Uterus (tissue), 4 donors: ENCODE data around the gene ADD3. TPM values are rescaled to one million over a fixed set of nuclear protein-coding genes. Genes with fewer than 3 reads are reported as not detected.

Experiments
- DNase-seq, 2 donors: peaks; one replicate each; pipeline ENCODE4 v3.0.0-alpha.2; 2019 to 2020
- H3K27ac ChIP-seq, 2 donors: fragments of 200-600 bp; sonication (generic); 1 replicate in 1 of 2; 2 replicates in 1 of 2; pipeline ENCODE4 v1.5.1; 2016 to 2018
- H3K27me3 ChIP-seq, 2 donors: fragments of 200-600 bp; sonication (generic); one replicate each; pipeline ENCODE4 v1.5.1; 2018 to 2019; ENCODE audit warnings: control low read depth in 1 of 2
- H3K36me3 ChIP-seq, 2 donors: fragments of 200-600 bp; sonication (generic); one replicate each; pipeline ENCODE4 v1.5.1; 2019; ENCODE audit warnings: control low read depth in 1 of 2
- H3K4me1 ChIP-seq, 2 donors: fragments of 200-600 bp; sonication (generic); one replicate each; pipeline ENCODE4 v1.5.1; 2018 to 2019; ENCODE audit warnings: control low read depth in 1 of 2
- H3K4me3 ChIP-seq, 2 donors: fragments of 200-600 bp; sonication (generic); 1 replicate in 1 of 2; 2 replicates in 1 of 2; pipeline ENCODE4 v1.5.1; 2018 to 2019; ENCODE audit warnings: mild to moderate bottlenecking in 1 of 2
- H3K9me3 ChIP-seq, 2 donors: fragments of 200-600 bp; sonication (generic); one replicate each; pipeline ENCODE4 v1.5.1; 2019; ENCODE audit warnings: control low read depth in 1 of 2
- POLR2A ChIP-seq, 2 donors: fragments of 450-650 bp; IDR thresholded peaks; one replicate each; pipeline ENCODE4 v1.6.1; 2016; ENCODE audit warnings: antibody characterized with exemption in 2 of 2, mild to moderate bottlenecking in 1 of 2, moderate library complexity in 1 of 2
- intact Hi-C: fragments of 100-400 bp; cut with DNase I; formaldehyde crosslinking; loops from one replicate; pipeline ENCODE4 v1.15.1; 2023; ENCODE audit warnings: low total_unique reads
- total RNA-seq, 4 donors: library from RNA; depleted of rRNA in 3 of 4; stranded (reverse); fragments of >200 nt in 3 of 4; gene quantifications; one replicate each; pipeline versions ENCODE4 v1.1.0 to v1.2.4, GENCODE V29; 2014 to 2023
- TF ChIP-seq, protein P1 (sequence below), 4 experiments: fragments of 200-600 bp in 2 of 4; fragments of 450-650 bp in 2 of 4; sonication (generic) in 2 of 4; IDR thresholded peaks; one replicate each; pipeline ENCODE4 v1.5.1; 2016 to 2019; ENCODE audit warnings: antibody characterized with exemption in 4 of 4, mild to moderate bottlenecking in 2 of 4, moderate library complexity in 1 of 4
- donor health status: DM: yes; HTN: yes; CAD: no.

ADD3 gene
- total RNA-seq, 4 donors from 2014 or later = 55.0 to 935 (median 92.6) TPM

DNA sequence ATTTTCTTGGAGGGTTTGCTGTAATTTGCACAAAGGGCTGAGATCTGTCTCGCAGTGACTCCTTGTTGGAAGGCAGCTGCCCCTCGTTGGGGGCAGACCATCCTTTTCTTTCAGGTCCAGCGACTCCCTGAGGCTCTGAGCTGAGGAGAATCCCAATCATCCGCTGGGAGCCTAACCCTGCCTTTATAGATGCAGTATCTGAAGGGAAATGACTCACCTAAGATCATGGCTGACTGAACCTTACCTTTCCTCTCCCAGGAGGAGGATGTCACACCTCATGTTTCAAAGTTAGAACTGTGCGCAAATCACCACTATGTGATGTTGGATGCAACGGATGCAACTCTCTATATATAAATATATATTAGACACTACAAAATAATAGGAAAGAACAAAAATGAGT, 163.2 kb downstream of the ADD3 start:
- TF ChIP-seq, protein P1, sequence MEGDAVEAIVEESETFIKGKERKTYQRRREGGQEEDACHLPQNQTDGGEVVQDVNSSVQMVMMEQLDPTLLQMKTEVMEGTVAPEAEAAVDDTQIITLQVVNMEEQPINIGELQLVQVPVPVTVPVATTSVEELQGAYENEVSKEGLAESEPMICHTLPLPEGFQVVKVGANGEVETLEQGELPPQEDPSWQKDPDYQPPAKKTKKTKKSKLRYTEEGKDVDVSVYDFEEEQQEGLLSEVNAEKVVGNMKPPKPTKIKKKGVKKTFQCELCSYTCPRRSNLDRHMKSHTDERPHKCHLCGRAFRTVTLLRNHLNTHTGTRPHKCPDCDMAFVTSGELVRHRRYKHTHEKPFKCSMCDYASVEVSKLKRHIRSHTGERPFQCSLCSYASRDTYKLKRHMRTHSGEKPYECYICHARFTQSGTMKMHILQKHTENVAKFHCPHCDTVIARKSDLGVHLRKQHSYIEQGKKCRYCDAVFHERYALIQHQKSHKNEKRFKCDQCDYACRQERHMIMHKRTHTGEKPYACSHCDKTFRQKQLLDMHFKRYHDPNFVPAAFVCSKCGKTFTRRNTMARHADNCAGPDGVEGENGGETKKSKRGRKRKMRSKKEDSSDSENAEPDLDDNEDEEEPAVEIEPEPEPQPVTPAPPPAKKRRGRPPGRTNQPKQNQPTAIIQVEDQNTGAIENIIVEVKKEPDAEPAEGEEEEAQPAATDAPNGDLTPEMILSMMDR (IDR thresholded peaks at IDR 0.05) = no peak
- TF ChIP-seq POLR2A (IDR thresholded peaks at IDR 0.05) = no peak
- H3K27ac ChIP-seq = no peak overlapping the region
- no peaks in the 10 kb centered on the region for H3K36me3 ChIP-seq
- no peaks in the 10 kb centered on the region for H3K9me3 ChIP-seq
- intact Hi-C loops = no loop called here
- H3K27me3 ChIP-seq = peaks cover 0 to 11% of the 10 kb centered on the region in 2 donors
- no peaks in the 10 kb centered on the region for H3K4me1 ChIP-seq
- H3K4me3 ChIP-seq = no peak overlapping the region
- no peak for DNase-seq

GRCh38 chr10:110172155-110172554, 164.4 kb downstream of the ADD3 start:
- H3K4me1 ChIP-seq = no peaks in the 10 kb centered on the region
- intact Hi-C loops = no loop called here
- H3K27me3 ChIP-seq = peaks cover 0 to 7% of the 10 kb centered on the region in 2 donors
- no peak for DNase-seq
- no peak overlapping the region for H3K4me3 ChIP-seq
- no peaks in the 10 kb centered on the region for H3K9me3 ChIP-seq
- TF ChIP-seq, protein P1 (IDR thresholded peaks at IDR 0.05) = no peak
- TF ChIP-seq POLR2A (IDR thresholded peaks at IDR 0.05) = no peak
- no peak overlapping the region for H3K27ac ChIP-seq
- H3K36me3 ChIP-seq = no peaks in the 10 kb centered on the region

- no peak overlapping the region for H3K4me3 ChIP-seq
- H3K4me1 ChIP-seq = no peaks in the 10 kb centered on the region
- no peak overlapping the region for H3K27ac ChIP-seq
- no peaks in the 10 kb centered on the region for H3K36me3 ChIP-seq
- H3K27me3 ChIP-seq = peaks cover 0 to 7% of the 10 kb centered on the region in 2 donors
- H3K9me3 ChIP-seq = no peaks in the 10 kb centered on the region
- TF ChIP-seq, protein P1 (IDR thresholded peaks at IDR 0.05) = no peak
- TF ChIP-seq POLR2A (IDR thresholded peaks at IDR 0.05) = no peak
- DNase-seq = no peak
- intact Hi-C loops = no loop called here
These were observed 166.4 kb downstream of the ADD3 start for GRCh38 chr10:110174201-110174600.

GRCh38 chr10:110174816-110175215, 167.0 kb downstream of the ADD3 start:
- Histone ChIP-seq H3K36me3 (no peaks in the 10 kb centered on the region), H3K27me3 (peaks cover 0 to 7% of the 10 kb centered on the region in 2 donors), H3K4me3 (no peak overlapping the region), H3K27ac (no peak overlapping the region), H3K4me1 (no peaks in the 10 kb centered on the region), H3K9me3 (no peaks in the 10 kb centered on the region)
- TF ChIP-seq, protein P1 (IDR thresholded peaks at IDR 0.05) = no peak
- no peak for TF ChIP-seq POLR2A (IDR thresholded peaks at IDR 0.05)
- no peak for DNase-seq
- intact Hi-C loops = no loop called here

DNA sequence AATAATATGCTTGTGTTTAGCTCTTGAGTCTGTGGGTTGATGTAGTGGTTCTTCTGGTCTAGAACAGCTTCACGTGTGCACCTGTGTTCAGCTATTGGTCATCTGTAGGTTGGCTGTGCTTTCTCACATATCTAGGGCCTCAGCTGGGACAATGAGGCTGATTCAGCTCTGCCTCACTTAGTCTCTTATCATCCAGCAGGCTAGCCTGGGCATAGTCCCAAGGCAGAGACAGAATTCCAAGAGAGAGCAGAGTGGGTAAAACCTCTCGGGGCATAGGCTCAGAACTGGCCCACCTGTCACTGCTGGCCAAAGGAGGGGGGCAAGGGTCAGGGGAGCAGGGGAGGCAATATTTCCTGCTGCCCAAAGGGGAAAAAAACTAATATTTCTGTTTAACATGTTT, 167.6 kb downstream of the ADD3 start:
- intact Hi-C loops = no loop called here

More for the DNA sequence above, 167.6 kb downstream of the ADD3 start:
- DNase-seq = no peak
- Histone ChIP-seq H3K36me3 (no peaks in the 10 kb centered on the region), H3K4me3 (no peak overlapping the region), H3K9me3 (no peaks in the 10 kb centered on the region), H3K27me3 (peaks cover 0 to 7% of the 10 kb centered on the region in 2 donors), H3K4me1 (no peaks in the 10 kb centered on the region), H3K27ac (no peak overlapping the region)
- no peak for TF ChIP-seq POLR2A (IDR thresholded peaks at IDR 0.05)
- TF ChIP-seq, protein P1 (IDR thresholded peaks at IDR 0.05) = no peak
